Right hindlimb (tissue), 1 donor: ENCODE measurements around the gene MMADHC.
"Not testable (repeated sequence)": the region's sequence is repeated elsewhere in the genome, so short reads cannot be mapped to it uniquely, and the experiment has no call there.

Source experiments
- DNase-seq: peaks from one replicate; pipeline ENCODE4 v3.0.0-alpha.2; 2018

Gene MMADHC

DNA sequence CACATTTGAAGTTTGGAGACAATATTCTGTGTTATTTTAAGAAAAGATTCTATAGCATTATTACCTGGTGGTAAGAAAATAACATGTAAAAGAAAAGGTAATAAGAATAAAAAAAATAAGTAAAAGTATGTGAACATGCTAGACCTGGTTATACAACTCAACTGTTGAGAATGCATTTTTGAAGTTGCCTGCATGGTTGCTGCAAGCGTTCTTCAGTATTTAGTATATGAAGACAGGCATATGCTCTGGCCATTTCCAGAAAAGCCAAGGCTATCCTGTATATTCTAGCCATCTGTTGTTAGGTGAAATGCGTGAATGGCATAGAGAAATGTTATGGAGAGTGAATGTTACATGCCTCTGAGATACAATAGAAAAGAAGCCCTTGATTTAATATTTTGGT lies 6.8 kb upstream of the MMADHC start:
- DNase-seq = no peak

DNA sequence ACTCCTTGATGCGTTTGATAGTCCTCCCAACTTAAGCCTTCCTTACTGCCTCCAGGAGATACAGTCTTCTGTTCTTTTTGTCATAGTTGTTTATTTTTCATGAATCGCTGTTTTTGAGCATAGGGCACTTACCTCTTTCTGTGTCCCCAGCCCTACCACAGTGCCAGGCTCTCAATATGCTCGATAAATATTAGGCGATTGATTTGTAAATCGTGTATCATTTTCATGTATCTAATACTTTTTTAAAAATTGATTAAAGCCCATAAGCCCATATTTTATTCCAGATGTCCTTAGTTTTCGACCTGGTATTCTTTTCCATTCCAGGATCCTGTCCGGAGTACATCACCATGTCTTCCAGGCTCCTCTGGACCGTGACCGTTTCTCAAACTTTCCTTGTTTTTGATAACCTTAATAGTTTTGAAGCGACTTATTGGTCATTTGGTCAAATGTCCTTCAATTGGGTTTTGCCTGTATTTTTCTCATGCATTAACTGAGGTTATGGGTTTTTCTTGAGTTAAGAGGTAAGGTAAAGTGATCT lies 444 bp upstream of the MMADHC start:
- DNase-seq = no peak

DNA sequence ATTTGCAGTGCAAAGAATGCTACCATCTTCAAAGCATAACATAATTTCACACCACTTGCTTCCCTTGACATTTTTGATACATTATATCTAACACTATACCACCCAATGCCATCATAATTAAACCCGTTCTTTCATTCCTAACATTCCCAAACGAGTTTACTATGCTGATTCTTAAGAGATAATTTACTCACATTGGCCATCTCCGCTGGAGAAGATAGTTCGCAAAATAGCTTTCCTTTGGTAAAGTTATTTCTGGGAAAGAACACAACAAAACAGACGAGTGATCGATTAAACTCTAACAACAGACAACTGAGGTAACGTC lies 716 bp downstream of the MMADHC start:
- DNase-seq = no peak

DNA sequence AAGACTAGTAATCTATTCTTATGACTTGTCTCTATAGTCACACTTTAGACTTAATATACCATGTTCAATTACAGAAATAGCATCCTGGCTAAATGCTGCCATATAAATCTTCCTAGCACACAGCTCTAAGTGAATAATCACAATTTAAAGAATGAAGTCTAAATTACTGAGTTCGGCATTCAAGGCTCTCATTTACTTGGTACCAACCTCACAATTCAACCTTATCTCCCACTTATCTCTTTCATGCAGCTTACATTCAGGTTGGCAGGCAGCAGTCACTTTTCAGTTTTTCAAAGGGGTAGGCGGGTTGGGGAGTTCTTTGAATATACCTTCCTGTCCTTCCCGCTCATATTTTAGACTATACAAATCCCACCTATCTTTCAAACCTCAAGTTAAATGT lies 1.5 kb downstream of the MMADHC start:
- no peak for DNase-seq

DNA sequence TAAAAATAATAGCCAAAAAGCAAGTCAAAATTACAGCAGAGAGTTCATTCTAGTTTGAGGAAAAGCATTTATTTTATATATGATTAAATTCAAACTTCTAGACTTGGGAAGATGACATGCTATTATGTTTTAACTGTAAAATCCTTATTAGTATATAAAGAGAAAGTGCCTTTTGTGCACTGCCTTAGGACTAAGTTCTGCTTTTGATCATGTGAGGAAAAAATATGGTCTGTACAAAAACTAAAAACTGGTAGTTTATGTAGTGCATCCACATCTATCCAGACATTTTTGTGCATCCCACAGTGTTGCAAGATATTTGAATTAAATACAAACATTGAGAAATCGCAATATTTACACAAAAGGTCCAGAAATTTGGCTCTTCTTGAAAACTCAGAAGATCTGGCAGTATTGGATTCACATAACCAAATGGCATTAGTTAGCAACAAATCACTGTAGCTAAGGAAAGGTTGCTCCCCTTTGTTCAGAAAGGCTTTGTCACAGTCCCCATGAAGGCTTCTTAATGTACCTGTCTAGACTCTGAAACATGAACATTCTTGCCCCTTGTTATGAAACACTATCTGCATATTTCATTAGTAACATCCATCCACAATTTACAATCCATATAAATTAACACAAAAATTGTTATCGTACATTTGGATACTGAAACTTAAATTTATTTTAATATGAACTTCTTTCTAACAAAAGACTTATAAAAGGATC lies 2.2 kb downstream of the MMADHC start:
- DNase-seq = no peak

DNA sequence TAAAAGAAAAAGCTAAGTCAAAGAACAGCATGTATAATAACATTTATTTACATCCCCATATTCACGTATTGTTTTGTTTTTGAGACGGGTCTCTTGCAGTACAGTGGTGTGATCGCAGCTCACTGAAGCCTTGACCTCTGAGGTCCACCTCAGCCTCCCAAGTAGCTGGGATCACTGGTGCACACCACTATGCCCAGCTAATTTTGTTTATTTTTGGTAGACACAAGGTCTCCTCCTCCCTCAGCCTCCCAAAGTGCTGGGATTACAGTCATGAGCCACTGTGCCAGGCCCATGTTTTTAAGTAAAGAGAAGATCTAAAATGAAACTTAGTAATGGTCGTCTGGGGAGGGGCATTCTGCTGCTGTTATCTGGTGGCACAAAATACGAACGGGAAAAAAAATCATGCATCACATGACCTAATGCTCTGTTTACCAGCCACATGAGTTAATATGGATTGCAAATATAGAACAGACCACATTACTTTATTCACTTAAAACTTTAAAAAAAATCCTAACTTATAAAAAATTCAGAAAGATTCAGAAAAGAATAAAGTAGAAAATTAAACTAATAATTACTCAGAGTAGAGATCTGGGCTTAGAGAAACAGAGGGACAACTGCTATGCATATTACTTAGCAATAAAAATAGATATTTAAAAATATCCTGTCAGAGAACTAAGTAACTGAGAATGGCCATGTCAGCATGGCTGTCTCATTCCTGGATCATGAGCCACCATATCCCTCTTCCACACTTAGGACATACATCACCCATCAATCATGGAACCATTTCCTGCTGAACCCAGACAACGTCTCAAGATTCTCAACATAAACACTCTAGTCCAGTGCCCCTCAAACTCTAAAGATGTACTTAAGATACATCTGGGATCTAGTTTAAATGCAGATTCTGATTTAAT lies 7.3 kb downstream of the MMADHC start:
- DNase-seq = no peak

DNA sequence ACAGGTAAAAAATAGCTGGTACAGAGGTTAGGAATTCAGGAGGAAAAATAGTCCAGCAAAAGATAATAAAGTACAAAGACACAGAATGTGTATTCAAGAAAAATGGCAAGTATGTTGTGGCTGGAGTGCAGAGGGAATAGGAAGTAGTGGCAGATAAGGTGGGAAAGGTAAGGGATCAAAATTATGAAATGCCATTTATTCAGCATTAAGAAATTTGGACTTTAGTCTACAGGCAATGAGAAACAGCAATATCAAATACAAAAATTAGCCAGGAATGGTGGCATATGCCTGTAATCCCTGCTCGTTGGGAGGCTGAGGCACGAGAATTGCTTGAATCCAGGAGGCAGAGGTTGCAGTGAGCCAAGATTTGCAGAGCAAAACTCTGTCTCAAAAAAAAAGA lies 10.3 kb downstream of the MMADHC start:
- no peak for DNase-seq

DNA sequence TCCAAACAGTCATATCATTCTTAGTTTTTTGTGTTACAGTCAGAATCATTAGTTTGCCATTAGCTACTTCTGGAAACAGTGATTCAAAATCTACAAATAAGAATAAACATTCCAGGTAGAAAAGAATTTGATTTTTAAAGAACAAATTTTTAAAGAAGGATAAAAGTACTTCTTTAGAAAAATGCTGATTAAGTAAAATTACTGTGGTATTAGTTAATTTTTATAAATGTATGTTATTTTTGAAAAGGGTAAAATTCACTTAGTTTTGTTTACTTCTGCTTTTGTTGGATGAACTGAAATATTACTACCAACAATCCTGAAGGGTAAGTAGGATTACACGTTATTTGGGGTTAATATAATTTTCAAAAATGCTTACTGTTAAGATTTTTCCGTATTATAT lies 11.8 kb downstream of the MMADHC start:
- DNase-seq = no peak

DNA sequence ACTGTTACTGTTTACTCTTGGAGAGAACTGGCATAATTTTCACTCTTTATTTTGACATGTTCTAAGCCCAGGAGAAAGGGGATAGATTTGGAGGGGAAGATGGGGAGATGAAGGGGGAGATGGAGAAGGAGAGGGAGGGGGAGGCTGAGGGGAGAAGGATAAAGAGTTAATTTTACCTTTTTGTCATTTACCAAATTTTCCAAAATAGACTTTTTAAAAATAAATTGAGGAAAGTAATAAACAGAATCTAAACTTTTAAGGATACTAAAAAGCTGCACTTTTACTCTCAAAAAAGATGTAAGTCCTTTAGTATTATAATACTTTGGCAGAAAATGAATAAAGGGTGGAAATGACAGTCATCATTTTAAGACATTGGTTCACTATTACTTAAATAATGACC lies 12.3 kb downstream of the MMADHC start:
- no peak for DNase-seq

DNA sequence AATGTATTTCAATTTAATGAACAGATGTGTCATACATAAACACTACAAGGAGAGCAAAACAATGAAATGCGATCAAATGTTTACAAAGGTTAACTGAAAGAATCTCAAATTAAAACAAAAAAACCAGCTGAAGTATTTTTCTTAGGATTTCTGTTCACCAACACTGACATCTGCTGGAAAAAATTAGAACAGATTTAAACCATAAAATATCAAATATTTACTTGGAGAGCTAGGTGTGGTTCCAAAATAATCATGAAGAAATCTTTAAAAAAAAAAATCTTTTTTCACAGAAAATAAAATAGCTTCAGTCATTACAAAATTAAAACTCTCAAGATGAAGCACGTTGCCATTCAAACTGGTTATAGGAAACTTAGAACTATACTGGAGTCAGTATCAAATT lies 13.8 kb downstream of the MMADHC start:
- DNase-seq = no peak

DNA sequence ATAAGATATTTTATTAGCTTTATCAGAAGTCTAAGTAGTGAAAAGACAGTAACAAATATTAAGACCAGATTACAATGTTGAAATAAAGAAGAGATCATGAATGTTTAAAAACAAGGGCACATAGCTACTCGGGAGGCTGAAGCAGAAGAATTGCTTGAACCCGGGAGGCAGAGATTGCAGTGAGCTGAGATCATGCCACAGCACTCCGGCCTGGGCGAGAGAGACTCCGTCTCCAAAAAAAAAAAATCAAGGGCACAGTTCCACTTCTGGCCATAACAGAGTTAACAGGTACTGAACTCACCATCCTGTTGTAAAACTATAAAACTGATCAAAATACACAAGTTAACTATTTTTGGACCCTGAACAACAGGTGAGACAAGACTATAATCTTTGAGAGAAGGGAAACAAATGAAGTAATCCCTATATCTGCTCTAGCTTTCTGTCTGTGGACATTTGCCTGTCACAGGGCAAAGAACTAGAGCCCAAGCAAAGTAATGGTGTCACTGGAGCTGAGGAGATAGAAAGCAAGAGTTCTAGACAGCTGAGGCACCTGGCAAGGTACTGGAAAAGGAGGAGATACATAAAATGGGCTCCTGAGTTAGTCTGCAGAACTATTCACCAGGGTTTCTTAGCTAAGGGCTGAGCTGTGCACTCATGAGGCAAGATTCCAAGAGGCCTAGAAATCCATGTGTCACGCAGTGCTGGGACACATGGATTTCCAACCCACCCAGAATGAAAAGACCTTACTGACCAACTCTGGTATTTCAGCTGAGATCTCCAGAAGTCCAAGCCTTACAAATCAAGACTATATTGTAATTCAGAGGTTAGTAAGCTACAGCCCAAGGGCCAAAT lies 15.2 kb downstream of the MMADHC start:
- no peak for DNase-seq

DNA sequence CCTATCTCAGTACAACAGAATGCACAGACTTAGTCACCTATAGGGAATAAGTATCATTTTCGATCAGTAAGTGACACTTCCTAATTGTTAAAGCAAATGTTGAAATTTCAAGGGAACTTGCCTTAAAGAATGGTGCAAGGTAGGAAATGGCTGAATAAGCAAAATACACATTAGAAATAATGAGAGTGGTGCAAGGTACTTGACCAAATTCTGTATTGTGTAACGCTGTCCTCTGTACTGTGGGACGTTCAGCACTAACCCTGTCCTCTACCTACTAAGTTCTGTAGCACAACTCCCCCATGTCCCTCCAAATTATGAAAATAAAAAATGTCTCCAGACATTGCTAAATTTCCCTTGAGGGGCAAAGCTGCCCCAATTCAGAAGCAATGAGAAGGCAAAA lies 19.4 kb downstream of the MMADHC start:
- DNase-seq = no peak

DNA sequence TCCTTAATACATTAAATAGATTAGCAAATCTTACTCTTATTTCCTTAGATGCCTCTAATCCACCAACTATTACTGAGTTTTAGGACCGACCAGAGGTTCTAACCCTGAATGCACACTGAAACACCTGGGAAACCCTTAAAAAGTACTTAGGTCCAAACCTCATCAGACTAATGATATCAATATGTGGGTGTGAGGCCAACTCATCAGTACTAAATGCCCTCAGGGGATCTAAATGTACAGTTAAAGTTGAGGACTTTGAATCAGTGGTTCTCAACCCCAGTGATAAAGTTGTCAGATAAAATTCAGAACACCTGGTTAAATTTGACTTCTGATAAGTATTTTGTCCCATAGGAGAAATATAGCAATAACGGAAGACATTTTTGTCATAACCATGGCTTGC lies 20.9 kb downstream of the MMADHC start:
- DNase-seq = no peak

DNA sequence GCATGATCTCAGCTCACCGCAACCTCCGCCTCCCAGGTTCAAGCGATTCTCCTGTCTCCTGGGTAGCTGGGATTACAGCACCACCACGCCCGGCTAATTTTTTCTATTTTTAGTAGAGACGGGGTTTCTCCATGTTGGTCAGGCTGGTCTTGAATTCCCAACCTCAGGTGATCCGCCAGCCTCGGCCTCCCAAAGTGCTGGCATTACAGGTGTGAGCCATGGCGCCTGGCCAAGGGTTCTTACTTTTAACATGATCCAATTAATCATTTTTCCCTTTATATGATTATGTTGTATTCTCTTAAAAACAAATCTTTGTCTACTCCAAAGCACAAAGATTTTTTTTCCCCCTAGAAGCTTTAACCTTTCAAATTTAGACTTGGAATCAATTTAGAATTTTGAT lies 21.9 kb downstream of the MMADHC start:
- not testable (repeated sequence) for DNase-seq

DNA sequence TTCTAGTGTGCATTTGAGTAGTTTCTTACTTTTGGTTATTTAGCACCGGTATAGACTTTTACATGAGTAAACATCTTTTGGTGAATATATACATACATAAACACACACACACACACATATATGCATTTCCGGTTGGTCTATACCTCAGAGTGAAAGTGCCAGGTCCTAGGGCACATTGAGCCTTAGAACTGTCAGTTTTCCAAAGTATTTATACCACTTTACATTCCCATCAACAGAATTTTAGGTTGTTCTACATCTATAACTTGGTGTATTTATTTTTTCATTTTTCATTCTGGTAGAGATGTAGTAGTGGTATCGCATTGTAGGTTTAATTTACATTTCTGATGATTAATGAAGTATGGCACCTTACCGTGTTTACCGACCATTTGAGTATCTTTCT lies 22.6 kb downstream of the MMADHC start:
- DNase-seq = no peak

DNA sequence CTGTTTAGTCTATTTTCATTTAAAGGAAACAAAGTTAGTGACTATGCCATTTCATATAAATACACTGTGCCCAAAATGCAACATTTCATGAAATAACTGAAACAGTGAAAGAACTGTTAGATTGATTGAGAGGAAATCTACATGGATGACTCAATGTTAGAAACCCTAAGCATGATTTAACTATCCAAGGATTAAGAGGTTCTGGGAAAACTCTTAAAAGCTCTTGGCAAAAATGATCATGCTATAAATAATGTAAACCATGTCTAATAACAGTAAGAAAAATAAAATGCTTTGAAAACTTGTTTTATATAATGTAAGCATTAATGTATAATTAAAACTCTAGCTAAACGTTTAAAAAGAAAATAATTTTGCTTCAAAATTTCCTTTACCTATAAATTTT lies 23.5 kb downstream of the MMADHC start:
- DNase-seq = no peak

DNA sequence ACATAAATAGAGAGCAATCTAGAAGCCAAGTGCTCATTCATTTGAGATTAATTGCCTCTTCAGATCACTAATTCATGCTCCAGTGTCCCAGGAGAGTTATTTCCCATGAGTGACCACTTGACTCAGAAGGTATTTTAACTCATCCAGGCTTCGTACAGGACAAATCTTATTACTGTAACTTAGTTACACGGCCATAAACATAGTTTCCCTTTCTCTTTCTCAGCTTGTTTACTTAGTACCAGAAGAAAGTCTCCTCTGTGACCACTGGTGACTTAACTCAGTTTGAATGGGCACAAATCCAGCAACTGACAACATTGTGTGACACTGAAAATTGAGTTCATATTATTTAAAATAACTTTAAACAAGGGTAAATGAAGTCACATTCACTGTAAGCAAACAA lies 25.3 kb downstream of the MMADHC start:
- DNase-seq = no peak

DNA sequence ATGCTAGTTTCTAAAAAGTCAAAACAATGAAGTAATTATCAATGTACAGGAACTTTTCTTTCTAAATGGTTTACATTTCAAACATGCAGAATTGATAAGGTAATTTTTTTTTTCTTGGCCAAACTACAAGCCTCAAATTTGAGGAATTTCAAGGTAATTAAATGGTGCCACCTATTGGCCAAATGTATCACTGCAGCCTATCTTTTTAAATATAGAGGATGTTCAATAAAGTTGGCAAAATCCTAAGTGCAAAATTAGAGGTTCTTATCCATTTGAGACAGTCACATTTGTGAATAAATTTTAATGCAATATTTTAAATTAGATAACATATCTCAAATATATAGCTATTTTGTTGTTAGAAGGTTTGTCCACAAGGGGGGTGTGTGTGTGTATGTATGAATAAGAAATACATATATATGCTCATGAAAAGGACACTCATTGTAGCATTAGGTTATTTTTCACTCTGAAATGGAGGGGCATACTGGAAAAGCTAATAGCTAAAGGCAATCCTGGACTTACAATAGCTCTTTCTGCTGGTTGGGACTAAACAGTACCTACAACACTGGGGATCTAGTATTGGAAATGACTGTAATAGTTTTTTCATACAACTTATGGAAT lies 26.2 kb downstream of the MMADHC start:
- DNase-seq = no peak

DNA sequence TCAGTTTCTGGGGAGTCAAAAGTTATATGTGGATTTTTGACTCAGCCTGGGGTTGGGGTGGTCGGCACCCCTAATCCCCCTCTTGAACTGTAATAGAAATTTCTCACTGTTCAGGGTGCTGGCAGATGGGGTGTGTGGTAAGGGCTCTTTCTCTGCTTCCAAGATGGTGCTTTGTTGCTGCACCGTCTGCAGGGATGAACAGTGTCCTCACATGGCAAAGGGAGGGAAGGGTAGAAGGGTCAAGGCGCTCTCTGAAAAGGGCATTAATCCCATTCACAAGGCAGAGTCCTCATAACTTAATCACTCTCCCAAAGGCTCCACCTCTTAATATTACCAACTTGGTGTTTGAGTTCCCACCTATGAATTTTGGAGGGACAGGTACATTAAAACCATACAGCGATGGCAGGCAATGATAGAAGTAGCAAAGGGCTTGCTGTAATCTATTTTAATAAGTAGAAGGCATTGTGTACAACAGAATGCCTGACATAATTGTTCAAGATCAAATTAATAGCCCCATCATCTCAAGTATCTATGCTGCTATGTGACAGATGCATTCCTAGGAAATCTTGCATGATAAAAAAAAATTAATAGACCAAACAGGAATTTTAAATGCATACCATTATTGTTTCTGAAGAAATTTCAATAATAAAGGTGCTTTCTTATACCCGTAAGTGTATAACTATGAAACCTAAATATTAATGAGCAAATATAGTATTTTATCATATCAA lies 28.1 kb downstream of the MMADHC start:
- no peak for DNase-seq

DNA sequence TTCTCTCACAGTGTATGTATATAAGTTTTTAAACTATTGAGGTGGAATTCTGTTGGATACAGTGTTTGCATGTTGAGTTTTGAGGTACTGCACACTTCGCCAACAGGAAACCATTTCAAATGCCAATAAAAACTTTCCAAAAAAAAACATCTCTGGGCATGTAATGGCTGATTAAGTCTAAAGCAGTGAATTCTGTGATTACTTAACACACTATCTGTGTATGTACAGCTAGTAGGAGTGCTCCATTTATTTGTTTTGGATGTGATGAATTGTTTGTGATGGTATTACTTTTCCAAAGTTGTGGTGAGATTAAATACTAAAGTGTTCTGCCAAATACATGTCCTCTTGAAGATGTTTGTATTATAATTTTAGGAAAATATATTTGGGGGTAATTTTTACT lies 31.1 kb downstream of the MMADHC start:
- no peak for DNase-seq

DNA sequence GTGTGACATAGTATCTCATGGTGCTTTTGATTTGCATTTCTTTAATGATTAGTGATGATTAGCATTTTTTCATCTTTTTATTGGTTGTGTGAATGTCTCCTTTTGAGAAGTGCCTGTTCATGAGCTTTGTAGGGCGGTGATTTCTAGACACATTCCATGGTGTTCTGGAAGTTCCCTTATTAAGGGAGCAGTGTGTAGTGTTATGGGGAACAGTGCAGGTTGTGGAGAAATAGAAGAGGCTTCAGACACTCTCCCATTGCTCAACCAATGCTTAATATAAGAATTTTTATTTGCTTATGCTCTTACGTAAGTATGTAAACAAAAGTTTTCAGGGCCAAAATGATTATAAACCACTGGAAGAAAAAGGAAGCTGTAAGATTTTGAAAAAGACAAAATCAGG lies 34.7 kb downstream of the MMADHC start:
- no peak for DNase-seq

DNA sequence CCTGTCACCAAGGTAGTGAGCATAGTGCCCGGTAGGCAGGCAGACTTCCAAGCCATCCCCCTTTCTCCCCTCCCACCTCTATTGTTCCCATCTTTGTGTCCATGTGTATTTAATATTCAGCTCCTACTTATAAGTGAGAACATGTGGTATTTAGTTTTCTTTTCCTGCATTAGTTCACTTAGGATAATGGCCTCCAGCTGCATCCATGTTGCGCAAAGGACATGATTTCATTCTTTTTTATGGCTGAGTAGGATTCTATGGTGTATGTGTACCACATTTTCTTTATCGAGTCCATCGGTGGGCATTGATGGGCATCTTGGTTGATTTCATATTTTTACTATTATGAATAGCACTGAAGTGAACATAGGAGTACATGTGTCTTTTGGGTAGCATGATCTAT lies 35.3 kb downstream of the MMADHC start:
- DNase-seq = no peak
